OCI-LY3 (cell line): ENCODE measurements around the gene FIBP.

Source experiments
- CTCF ChIP-seq: fragments of 200-600, 300-600 bp; sonication (generic); IDR thresholded peaks from 2 replicates; pipeline ENCODE4 v1.5.1; 2014; ENCODE audit warnings: antibody characterized with exemption, low read length, low read depth
- EZH2phosphoT487 ChIP-seq: fragments of 200-600 bp; shearing (Covaris generic); IDR thresholded peaks from 2 replicates; pipeline ENCODE4 v1.6.1; 2018; ENCODE audit warnings: antibody characterized with exemption, mixed run types, low read depth

- no peak for TF ChIP-seq CTCF
- no peak for TF ChIP-seq EZH2phosphoT487
Observed at GRCh38 chr11:65868907-65869306, 19.4 kb downstream of the FIBP start.
